ENCODE results near the gene MYZAP. TPM values are rescaled to one million over a fixed set of nuclear protein-coding genes. Genes with fewer than 3 reads are reported as not detected.

Gene MYZAP
- total and polyA plus RNA-seq, 4 experiments from 2014 or later, result 0.16 to 1.7 (median 1.1) TPM

- Mint-ChIP-seq H3K36me3 (no peaks in the 10 kb centered on the region), H3K27ac (no peak overlapping the region), H3K27me3 (peaks cover 1 to 9% of the 10 kb centered on the region in 2 donors), H3K9me3 (peaks cover 0 to 1% (median 0%) of the 10 kb centered on the region in 8 donors), H3K4me1 (no peaks in the 10 kb centered on the region), H3K4me3 (no peak overlapping the region)
- H3K27me3 ChIP-seq (ENCODE audit: insufficient read depth, low read length), result no peaks in the 10 kb centered on the region
- intact Hi-C loops (cut with micrococcal nuclease), result no loop called here
- CTCF ChIA-PET (ENCODE audit: partially characterized antibody), result interaction anchor here (1.2 to 1.5 kb wide), 2 partner anchors 14 to 102 kb away, joined by 3 read pairs; no protein-coding TSS in a partner anchor
- H3K4me1 ChIP-seq (ENCODE audit: insufficient read depth, low read length), result no peaks in the 10 kb centered on the region
- DNase-seq, result no peak
- H3K36me3 ChIP-seq (ENCODE audit: insufficient read depth, low read length), result no peaks in the 10 kb centered on the region
- no peak overlapping the region for H3K4me3 ChIP-seq (ENCODE audit: low read length in 2 of 2)
- no peak overlapping the region for H3K27ac ChIP-seq (ENCODE audit: low read depth, low read length)
- no peaks in the 10 kb centered on the region for H3K9me3 ChIP-seq (ENCODE audit: control insufficient read depth in 1 of 2, low read length in 2 of 2)
- POLR2A ChIA-PET (ENCODE audit: partially characterized antibody), result no interaction called here
These were observed 36.9 kb upstream of the MYZAP start for GRCh38 chr15:57554812-57555179.

GRCh38 chr15:57555270-57555669 is 36.4 kb upstream of the MYZAP start:
- no peaks in the 10 kb centered on the region for H3K36me3 Mint-ChIP-seq
- no peak overlapping the region for H3K27ac Mint-ChIP-seq
- H3K4me3 Mint-ChIP-seq, result no peak overlapping the region
- H3K27me3 Mint-ChIP-seq, result peaks cover 1 to 9% of the 10 kb centered on the region in 2 donors
- intact Hi-C loops (cut with micrococcal nuclease), result no loop called here
- Histone ChIP-seq H3K4me1 (ENCODE audit: insufficient read depth, low read length) (no peaks in the 10 kb centered on the region), H3K36me3 (ENCODE audit: insufficient read depth, low read length) (no peaks in the 10 kb centered on the region), H3K27ac (ENCODE audit: low read depth, low read length) (no peak overlapping the region), H3K4me3 (ENCODE audit: low read length in 2 of 2) (no peak overlapping the region), H3K27me3 (ENCODE audit: insufficient read depth, low read length) (no peaks in the 10 kb centered on the region), H3K9me3 (ENCODE audit: control insufficient read depth in 1 of 2, low read length in 2 of 2) (no peaks in the 10 kb centered on the region)
- DNase-seq, result no peak
- POLR2A ChIA-PET (ENCODE audit: partially characterized antibody), result no interaction called here
- no peaks in the 10 kb centered on the region for H3K4me1 Mint-ChIP-seq
- CTCF ChIA-PET (ENCODE audit: partially characterized antibody), result interaction anchor here (1.5 kb wide), 1 partner anchor 101 kb away, joined by 3 read pairs; no protein-coding TSS in a partner anchor
- peaks cover 0 to 1% (median 0%) of the 10 kb centered on the region in 8 donors for H3K9me3 Mint-ChIP-seq

- Histone ChIP-seq H3K27me3 (ENCODE audit: insufficient read depth, low read length) (no peaks in the 10 kb centered on the region), H3K27ac (ENCODE audit: low read depth, low read length) (no peak overlapping the region), H3K4me1 (ENCODE audit: insufficient read depth, low read length) (peaks cover 2% of the 10 kb centered on the region), H3K4me3 (ENCODE audit: low read length in 2 of 2) (no peak overlapping the region), H3K9me3 (ENCODE audit: control insufficient read depth in 1 of 2, low read length in 2 of 2) (no peaks in the 10 kb centered on the region), H3K36me3 (ENCODE audit: insufficient read depth, low read length) (no peaks in the 10 kb centered on the region)
- no peaks in the 10 kb centered on the region for H3K36me3 Mint-ChIP-seq
- no peak overlapping the region for H3K27ac Mint-ChIP-seq
- peaks cover 1 to 8% of the 10 kb centered on the region in 2 donors for H3K27me3 Mint-ChIP-seq
- peaks cover under 1 to 2% (median 1%) of the 10 kb centered on the region in 4 donors for H3K4me1 Mint-ChIP-seq
- ChIA-PET CTCF (ENCODE audit: partially characterized antibody) (interaction anchor here (1.2 to 6.2 kb wide), 2 partner anchors 11 to 304 kb away, joined by 4 to 57 read pairs; no protein-coding TSS in a partner anchor), POLR2A (ENCODE audit: partially characterized antibody) (no interaction called here)
- no peak overlapping the region for H3K4me3 Mint-ChIP-seq
- DNase-seq, result no peak
- peaks cover 0 to 1% (median 0%) of the 10 kb centered on the region in 8 donors for H3K9me3 Mint-ChIP-seq
- intact Hi-C loops (cut with micrococcal nuclease), result no loop called here
These were observed 35.7 kb upstream of the MYZAP start for GRCh38 chr15:57556040-57556439.

DNA sequence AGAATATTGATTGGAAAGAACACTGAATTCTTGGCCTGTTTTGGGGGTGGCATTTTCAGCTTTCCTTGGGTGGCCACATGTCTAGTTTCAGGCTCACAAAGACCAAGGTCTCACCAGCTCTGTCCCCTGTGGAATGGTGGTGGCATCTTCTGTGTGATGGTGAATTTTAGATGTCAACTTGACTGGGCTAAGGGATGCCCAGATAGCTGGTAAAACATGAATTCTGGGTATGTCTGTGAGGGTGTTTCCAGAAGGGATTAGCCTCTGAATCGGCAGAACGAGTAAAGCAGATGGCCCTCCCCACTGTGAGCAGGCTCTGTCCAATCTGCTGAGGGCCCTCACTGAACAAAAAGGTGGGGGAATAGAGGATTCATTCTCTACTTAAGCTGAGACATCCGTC is 34.4 kb upstream of the MYZAP start:
- Mint-ChIP-seq H3K4me1 (peaks cover 6 to 14% (median 10%) of the 10 kb centered on the region in 4 donors), H3K36me3 (no peaks in the 10 kb centered on the region), H3K4me3 (no peak overlapping the region), H3K27me3 (peaks cover 0 to 5% of the 10 kb centered on the region in 2 donors), H3K9me3 (peaks cover 0 to 3% (median 0%) of the 10 kb centered on the region in 8 donors), H3K27ac (no peak overlapping the region)
- POLR2A ChIA-PET (ENCODE audit: partially characterized antibody), result no interaction called here
- CTCF ChIA-PET (ENCODE audit: partially characterized antibody), result interaction anchor here (1.2 to 6.2 kb wide), 3 partner anchors 12 to 302 kb away, joined by 3 to 57 read pairs (median 4); no protein-coding TSS in a partner anchor
- intact Hi-C loops (cut with micrococcal nuclease), result no loop called here
- Histone ChIP-seq H3K4me1 (ENCODE audit: insufficient read depth, low read length) (peaks cover 9% of the 10 kb centered on the region), H3K27me3 (ENCODE audit: insufficient read depth, low read length) (no peaks in the 10 kb centered on the region), H3K9me3 (ENCODE audit: control insufficient read depth in 1 of 2, low read length in 2 of 2) (no peaks in the 10 kb centered on the region), H3K27ac (ENCODE audit: low read depth, low read length) (no peak overlapping the region), H3K4me3 (ENCODE audit: low read length in 2 of 2) (no peak overlapping the region), H3K36me3 (ENCODE audit: insufficient read depth, low read length) (no peaks in the 10 kb centered on the region)
- DNase-seq, result no peak

GRCh38 chr15:57557810-57558209 is 33.9 kb upstream of the MYZAP start:
- no peak overlapping the region for H3K27ac Mint-ChIP-seq
- Histone ChIP-seq H3K9me3 (ENCODE audit: control insufficient read depth in 1 of 2, low read length in 2 of 2) (no peaks in the 10 kb centered on the region), H3K4me3 (ENCODE audit: low read length in 2 of 2) (no peak overlapping the region), H3K36me3 (ENCODE audit: insufficient read depth, low read length) (no peaks in the 10 kb centered on the region), H3K4me1 (ENCODE audit: insufficient read depth, low read length) (peaks cover 12% of the 10 kb centered on the region), H3K27ac (ENCODE audit: low read depth, low read length) (no peak overlapping the region), H3K27me3 (ENCODE audit: insufficient read depth, low read length) (no peaks in the 10 kb centered on the region)
- no peak overlapping the region for H3K4me3 Mint-ChIP-seq
- intact Hi-C loops (cut with micrococcal nuclease), result no loop called here
- peaks cover 11 to 19% (median 15%) of the 10 kb centered on the region in 4 donors for H3K4me1 Mint-ChIP-seq
- no peak for DNase-seq
- peaks cover 0 to 4% of the 10 kb centered on the region in 2 donors for H3K27me3 Mint-ChIP-seq
- POLR2A ChIA-PET (ENCODE audit: partially characterized antibody), result no interaction called here
- CTCF ChIA-PET (ENCODE audit: partially characterized antibody), result interaction anchor here (1.3 to 6.2 kb wide), 2 partner anchors 86 to 302 kb away, joined by 3 to 57 read pairs; no protein-coding TSS in a partner anchor
- peaks cover 0 to 3% (median 0%) of the 10 kb centered on the region in 8 donors for H3K9me3 Mint-ChIP-seq
- H3K36me3 Mint-ChIP-seq, result no peaks in the 10 kb centered on the region

DNA sequence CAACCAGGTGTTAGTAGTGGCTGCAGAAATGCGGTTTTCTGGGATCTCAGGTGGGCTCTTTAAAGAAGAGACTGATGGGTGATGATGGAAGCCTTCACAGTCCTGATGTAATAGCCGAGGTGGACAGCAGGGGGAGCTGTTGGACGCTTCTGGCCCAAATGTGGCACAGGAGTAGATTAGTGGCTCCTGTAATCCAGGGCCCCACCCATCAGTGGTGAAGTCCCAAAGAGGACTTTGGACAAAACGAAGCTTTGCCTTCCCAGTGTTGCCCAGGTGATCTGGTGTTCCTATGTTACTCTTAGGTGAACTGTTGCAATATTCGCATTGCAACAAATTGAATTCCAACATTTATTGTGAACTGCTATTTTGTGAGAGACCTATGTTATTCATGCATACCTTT is 31.8 kb upstream of the MYZAP start:
- H3K4me3 Mint-ChIP-seq, result no peak overlapping the region
- no peaks in the 10 kb centered on the region for H3K36me3 Mint-ChIP-seq
- no peak overlapping the region for H3K27ac Mint-ChIP-seq
- H3K36me3 ChIP-seq (ENCODE audit: insufficient read depth, low read length), result no peaks in the 10 kb centered on the region
- peaks cover 0 to 1% (median 0%) of the 10 kb centered on the region in 8 donors for H3K9me3 Mint-ChIP-seq
- DNase-seq, result peak in 4 of 5 donors; percentile 31 to 52 (median 46)
- H3K4me1 ChIP-seq (ENCODE audit: insufficient read depth, low read length), result peaks cover 12% of the 10 kb centered on the region
- no peak overlapping the region for H3K27ac ChIP-seq (ENCODE audit: low read depth, low read length)
- ChIA-PET CTCF (ENCODE audit: partially characterized antibody) (interaction anchor here (0.8 to 6.2 kb wide), 25 partner anchors 9 to 442 kb away, joined by 3 to 57 read pairs (median 4); partner anchors contain the start of gene POLR2M), POLR2A (ENCODE audit: partially characterized antibody) (interaction anchor here (1.1 kb wide), 1 partner anchor 27 kb away, joined by 3 read pairs; no protein-coding TSS in a partner anchor)
- no peaks in the 10 kb centered on the region for H3K27me3 ChIP-seq (ENCODE audit: insufficient read depth, low read length)
- H3K4me3 ChIP-seq (ENCODE audit: low read length in 2 of 2), result no peak overlapping the region
- intact Hi-C loops (cut with micrococcal nuclease), result loop anchor here (1.0 to 10.0 kb wide), 5 partner anchors 81 to 1965 kb away; partner anchors contain the start of gene POLR2M
- peaks cover 0 to 1% of the 10 kb centered on the region in 2 donors for H3K27me3 Mint-ChIP-seq
- H3K4me1 Mint-ChIP-seq, result peaks cover 17 to 30% (median 23%) of the 10 kb centered on the region in 4 donors
- H3K9me3 ChIP-seq (ENCODE audit: control insufficient read depth in 1 of 2, low read length in 2 of 2), result no peaks in the 10 kb centered on the region

DNA sequence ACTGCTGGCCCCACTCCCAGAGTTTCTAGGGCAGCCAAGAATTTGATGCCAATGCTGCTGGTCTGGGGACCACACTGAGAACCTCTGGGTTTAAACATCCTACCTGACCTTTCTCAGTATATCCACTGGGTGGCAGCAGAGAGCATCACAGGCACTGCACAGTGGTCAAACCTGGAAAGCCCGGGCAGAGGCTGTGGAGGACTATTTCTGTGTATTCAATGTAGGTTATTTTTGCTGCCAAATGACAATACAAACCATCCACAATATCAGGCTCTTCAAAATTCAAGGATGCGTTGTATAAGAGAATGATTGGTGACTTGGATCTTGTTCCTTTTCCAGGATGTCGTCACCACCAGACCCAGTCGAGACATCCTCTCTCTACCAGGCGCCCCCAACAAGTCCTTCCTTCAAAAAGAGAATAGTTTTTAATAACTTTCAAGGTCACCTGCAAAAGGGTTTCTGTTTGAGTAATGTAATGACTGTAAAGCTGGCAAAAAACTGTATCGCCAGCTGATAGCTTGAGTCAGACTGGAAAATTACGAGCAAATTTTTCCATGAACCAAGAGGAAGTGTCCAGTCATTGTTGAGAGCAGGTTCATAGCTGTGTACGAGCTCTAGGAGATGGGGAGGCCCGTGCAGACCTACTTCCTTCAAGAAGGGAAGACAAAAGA is 30.5 kb upstream of the MYZAP start:
- Mint-ChIP-seq H3K36me3 (no peaks in the 10 kb centered on the region), H3K9me3 (peaks cover 0 to 1% (median 0%) of the 10 kb centered on the region in 8 donors)
- peaks cover 24% of the 10 kb centered on the region for H3K4me1 ChIP-seq (ENCODE audit: insufficient read depth, low read length)

More for the DNA sequence above, 30.5 kb upstream of the MYZAP start:
- peak overlapping the region in 4 of 7 donors; percentile 11 to 59 (median 38) for H3K27ac Mint-ChIP-seq
- intact Hi-C loops (cut with micrococcal nuclease), result loop anchor here (1.0 to 10.0 kb wide), 5 partner anchors 51 to 1964 kb away; partner anchors contain the start of gene POLR2M
- peak; percentile 60 to 65 (median 62) for DNase-seq
- no peaks in the 10 kb centered on the region for H3K36me3 ChIP-seq (ENCODE audit: insufficient read depth, low read length)
- ChIA-PET CTCF (ENCODE audit: partially characterized antibody) (interaction anchor here (0.7 to 6.2 kb wide), 18 partner anchors 10 to 443 kb away, joined by 3 to 57 read pairs (median 4); no protein-coding TSS in a partner anchor), POLR2A (ENCODE audit: partially characterized antibody) (interaction anchor here (1.1 kb wide), 1 partner anchor 26 kb away, joined by 3 read pairs; no protein-coding TSS in a partner anchor)
- peaks cover 25 to 43% (median 32%) of the 10 kb centered on the region in 4 donors for H3K4me1 Mint-ChIP-seq
- H3K4me3 Mint-ChIP-seq, result peak overlapping the region in 7 of 8 donors; percentile 14 to 64 (median 55)
- no peak overlapping the region for H3K27ac ChIP-seq (ENCODE audit: low read depth, low read length)
- no peak overlapping the region for H3K4me3 ChIP-seq (ENCODE audit: low read length in 2 of 2)
- H3K27me3 ChIP-seq (ENCODE audit: insufficient read depth, low read length), result no peaks in the 10 kb centered on the region
- H3K27me3 Mint-ChIP-seq, result peaks cover 0 to 1% of the 10 kb centered on the region in 2 donors
- no peaks in the 10 kb centered on the region for H3K9me3 ChIP-seq (ENCODE audit: control insufficient read depth in 1 of 2, low read length in 2 of 2)

All from CD4-positive, alpha-beta memory T cell (primary cell).